Stimulated activated CD8-positive, alpha-beta memory T cell treated with anti-CD3 and anti-CD28 coated beads, Interleukin-7, amount 100 ng/mL, for 4 hours (primary cell): ENCODE measurements around the gene ENGASE.
A peak's percentile ranks its signal among the peaks of the same experiment; 100 is the strongest.
"Not testable (repeated sequence)": the region's sequence is repeated elsewhere in the genome, so short reads cannot be mapped to it uniquely, and the experiment has no call there.

ENCODE experiments used
- DNase-seq, 2 donors: peaks; one replicate each; pipeline ENCODE4 v3.0.0-alpha.2; 2020; ENCODE audit warnings: low read depth in 2 of 2

The ENGASE gene

GRCh38 chr17:79074649-79075445 is at the start of gene ENGASE:
TSS of gene ENGASE (plus strand) at chr17:79074824. CDS start at chr17:79074945, 121 bp downstream.
- DNase-seq: peak; percentile 70 to 91

GRCh38 chr17:79024901-79025737 is 49.5 kb upstream of the ENGASE start:
- DNase-seq: no peak

GRCh38 chr17:79026376-79027273 is 48.0 kb upstream of the ENGASE start:
- no peak for DNase-seq

GRCh38 chr17:79027274-79027924 is 47.2 kb upstream of the ENGASE start:
- DNase-seq: no peak

- DNase-seq: no peak
Measured at GRCh38 chr17:79027925-79028491, 46.6 kb upstream of the ENGASE start.

- DNase-seq: no peak
Measured at GRCh38 chr17:79028496-79029326, 45.9 kb upstream of the ENGASE start.

GRCh38 chr17:79029327-79030009 is 45.2 kb upstream of the ENGASE start:
- no peak for DNase-seq

GRCh38 chr17:79030636-79031035 is 44.0 kb upstream of the ENGASE start:
- DNase-seq: not testable (repeated sequence)

- DNase-seq: no peak
Measured at GRCh38 chr17:79031996-79032875, 42.4 kb upstream of the ENGASE start.

- DNase-seq: no peak
Measured at GRCh38 chr17:79033046-79033616, 41.5 kb upstream of the ENGASE start.

GRCh38 chr17:79033741-79034501 is 40.7 kb upstream of the ENGASE start:
- DNase-seq: no peak

- DNase-seq: no peak
Measured at GRCh38 chr17:79034931-79035485, 39.6 kb upstream of the ENGASE start.

- no peak for DNase-seq
Measured at GRCh38 chr17:79035686-79036085, 38.9 kb upstream of the ENGASE start.

- DNase-seq: no peak
Measured at GRCh38 chr17:79036181-79036580, 38.4 kb upstream of the ENGASE start.

GRCh38 chr17:79036596-79036995 is 38.0 kb upstream of the ENGASE start:
- DNase-seq: no peak

GRCh38 chr17:79038545-79039135 is 36.0 kb upstream of the ENGASE start:
- DNase-seq: no peak

- DNase-seq: no peak
Measured at GRCh38 chr17:79039171-79039570, 35.5 kb upstream of the ENGASE start.
